DMS 273 (cell line): ENCODE data around the gene PLA2G4D.

Source experiments
- DNase-seq: peaks from one replicate; lab custom pipeline; 2025; ENCODE audit not compliant: unreplicated experiment; lab: John Stamatoyannopoulos, UW

PLA2G4D gene

GRCh38 chr15:42079401-42079908 lies 14.9 kb downstream of the PLA2G4D start:
- no peak for DNase-seq

GRCh38 chr15:42078903-42079302 lies 15.5 kb downstream of the PLA2G4D start:
- no peak for DNase-seq

GRCh38 chr15:42077689-42078088 lies 16.7 kb downstream of the PLA2G4D start:
- no peak for DNase-seq

GRCh38 chr15:42073418-42073817 lies 20.9 kb downstream of the PLA2G4D start:
- no peak for DNase-seq

GRCh38 chr15:42072141-42072685 lies 22.1 kb downstream of the PLA2G4D start:
- no peak for DNase-seq

GRCh38 chr15:42071717-42072116 lies 22.6 kb downstream of the PLA2G4D start:
- DNase-seq, result no peak

- DNase-seq, result no peak
These were observed 23.4 kb downstream of the PLA2G4D start for GRCh38 chr15:42070976-42071350.

- no peak for DNase-seq
These were observed 23.9 kb downstream of the PLA2G4D start for GRCh38 chr15:42070279-42070975.

- DNase-seq, result peak; percentile 11
These were observed 24.7 kb downstream of the PLA2G4D start for GRCh38 chr15:42069496-42070278.

GRCh38 chr15:42069025-42069424 lies 25.3 kb downstream of the PLA2G4D start:
- DNase-seq, result no peak

- DNase-seq, result no peak
These were observed 25.8 kb downstream of the PLA2G4D start for GRCh38 chr15:42068601-42069000.

- DNase-seq, result no peak
These were observed 27.5 kb downstream of the PLA2G4D start for GRCh38 chr15:42066764-42067415.

GRCh38 chr15:42065468-42065867 lies 28.9 kb downstream of the PLA2G4D start:
- DNase-seq, result no peak

GRCh38 chr15:42065033-42065432 lies 29.3 kb downstream of the PLA2G4D start:
- peak; percentile 44 for DNase-seq

GRCh38 chr15:42064271-42064670 lies 30.1 kb downstream of the PLA2G4D start:
- no peak for DNase-seq

GRCh38 chr15:42063122-42063848 lies 31.1 kb downstream of the PLA2G4D start:
- DNase-seq, result no peak

- DNase-seq, result no peak
These were observed 32.0 kb downstream of the PLA2G4D start for GRCh38 chr15:42062284-42062806.

GRCh38 chr15:42060797-42061196 lies 33.6 kb downstream of the PLA2G4D start:
- no peak for DNase-seq

- DNase-seq, result no peak
These were observed 33.9 kb downstream of the PLA2G4D start for GRCh38 chr15:42060477-42060763.

- DNase-seq, result peak; percentile 70
These were observed 34.5 kb downstream of the PLA2G4D start for GRCh38 chr15:42059661-42060476.
